Prostate gland (tissue), 2 donors: Measurements from ENCODE around the gene EEF1AKMT2.

Experiments
- POLR2A ChIP-seq: fragments of 450-650 bp; IDR thresholded peaks from one replicate; pipeline ENCODE4 v1.6.1; 2016; ENCODE audit warnings: antibody characterized with exemption, mild to moderate bottlenecking
- POLR2AphosphoS5 ChIP-seq: sonication (generic); formaldehyde crosslinking; IDR thresholded peaks from one replicate; pipeline ENCODE4 v1.6.1; 2017; ENCODE audit warnings: antibody characterized with exemption
- TF ChIP-seq, protein P1 (sequence below), 4 experiments: fragments of 200-600 bp in 2 of 4; fragments of 450-650 bp in 2 of 4; sonication (generic) in 2 of 4; IDR thresholded peaks; 1 replicate in 3 of 4; 2 replicates in 1 of 4; pipeline ENCODE4 v1.5.1; 2016 to 2019; ENCODE audit warnings: antibody characterized with exemption in 4 of 4, mild to moderate bottlenecking in 2 of 4, moderate library complexity in 2 of 4

DNA sequence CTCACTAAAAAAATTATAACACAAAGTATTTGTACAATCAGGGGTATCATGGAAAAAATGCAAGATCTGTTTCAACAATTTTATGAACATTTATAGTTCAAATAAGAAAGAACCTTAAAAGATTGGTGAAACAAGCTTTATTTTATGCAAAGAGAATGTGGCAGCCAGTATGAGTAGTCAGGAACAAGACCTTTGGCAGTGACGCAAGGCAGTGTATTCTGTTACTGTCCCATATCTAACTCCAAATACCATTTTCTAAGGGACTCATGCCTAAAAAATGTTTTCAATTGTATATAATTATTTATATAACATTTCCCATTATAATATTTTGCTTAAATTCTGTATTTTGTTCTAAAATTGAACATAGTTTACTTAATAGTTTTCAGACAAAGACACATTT is 28.4 kb downstream of the EEF1AKMT2 start:
- no peak for TF ChIP-seq POLR2AphosphoS5
- TF ChIP-seq, protein P1, sequence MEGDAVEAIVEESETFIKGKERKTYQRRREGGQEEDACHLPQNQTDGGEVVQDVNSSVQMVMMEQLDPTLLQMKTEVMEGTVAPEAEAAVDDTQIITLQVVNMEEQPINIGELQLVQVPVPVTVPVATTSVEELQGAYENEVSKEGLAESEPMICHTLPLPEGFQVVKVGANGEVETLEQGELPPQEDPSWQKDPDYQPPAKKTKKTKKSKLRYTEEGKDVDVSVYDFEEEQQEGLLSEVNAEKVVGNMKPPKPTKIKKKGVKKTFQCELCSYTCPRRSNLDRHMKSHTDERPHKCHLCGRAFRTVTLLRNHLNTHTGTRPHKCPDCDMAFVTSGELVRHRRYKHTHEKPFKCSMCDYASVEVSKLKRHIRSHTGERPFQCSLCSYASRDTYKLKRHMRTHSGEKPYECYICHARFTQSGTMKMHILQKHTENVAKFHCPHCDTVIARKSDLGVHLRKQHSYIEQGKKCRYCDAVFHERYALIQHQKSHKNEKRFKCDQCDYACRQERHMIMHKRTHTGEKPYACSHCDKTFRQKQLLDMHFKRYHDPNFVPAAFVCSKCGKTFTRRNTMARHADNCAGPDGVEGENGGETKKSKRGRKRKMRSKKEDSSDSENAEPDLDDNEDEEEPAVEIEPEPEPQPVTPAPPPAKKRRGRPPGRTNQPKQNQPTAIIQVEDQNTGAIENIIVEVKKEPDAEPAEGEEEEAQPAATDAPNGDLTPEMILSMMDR (IDR thresholded peaks at IDR 0.05) = no peak
- no peak for TF ChIP-seq POLR2A
